PC-9 (cell line): ENCODE results near the gene CFI.

Experiments
- EZH2 ChIP-seq: fragments of 200-600 bp; sonication (generic); IDR thresholded peaks from 2 replicates; pipeline ENCODE4 v1.8.0; 2017; ENCODE audit warnings: antibody characterized with exemption, low read depth
- TF ChIP-seq, protein P1 (sequence below): fragments of 200-600 bp; sonication (generic); conservative IDR thresholded peaks from 2 replicates; pipeline ENCODE4 v1.6.1; 2017; ENCODE audit warnings: mixed run types, antibody characterized with exemption, mild to moderate bottlenecking, moderate library complexity

DNA sequence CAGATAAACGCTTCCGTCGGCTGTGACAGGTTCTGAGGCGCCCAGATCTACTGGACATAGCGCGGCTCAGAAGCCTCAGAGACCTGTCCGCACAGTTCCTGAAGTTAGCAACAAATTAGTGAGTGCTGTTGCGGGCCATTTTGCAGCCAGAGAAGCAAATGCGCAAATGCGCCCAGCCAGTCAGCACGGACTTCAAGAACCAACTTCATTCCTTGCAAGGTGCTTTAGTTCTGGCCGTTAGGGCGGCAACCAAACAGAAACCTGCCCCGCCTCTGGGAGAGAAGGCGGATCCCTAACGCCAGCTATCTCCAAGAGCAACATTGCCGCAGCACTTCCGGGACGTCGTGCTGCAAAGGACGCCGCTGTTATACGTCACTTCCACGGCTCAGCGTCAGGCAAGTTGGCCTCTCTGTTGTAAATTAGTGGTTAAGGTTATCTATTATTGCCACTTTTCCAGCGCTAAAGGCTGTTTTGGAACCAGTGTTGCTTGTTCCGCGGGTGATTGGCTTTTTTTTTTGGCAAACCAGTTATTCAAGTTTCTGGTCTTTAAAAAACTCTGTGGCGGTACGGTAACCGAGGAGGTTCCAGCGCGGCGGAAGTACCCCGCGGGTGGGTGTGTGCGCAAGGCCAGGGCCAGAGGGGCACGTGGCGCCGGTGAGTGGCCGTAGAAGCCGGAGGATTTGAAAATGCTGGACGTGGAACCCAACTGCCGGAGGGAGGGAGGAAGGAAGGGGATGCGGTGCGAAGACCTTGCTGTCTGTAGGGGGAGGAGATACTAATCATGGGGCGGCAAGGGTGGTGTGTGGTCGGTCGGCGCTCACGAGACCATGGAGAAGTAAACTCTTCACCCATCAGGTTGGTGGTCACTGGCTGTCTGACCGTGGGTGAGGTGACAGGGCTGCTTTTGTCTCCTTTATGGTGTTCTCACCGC is 13.6 kb upstream of the CFI start, which contains the start of gene GAR1:
- no peak for TF ChIP-seq EZH2
- TF ChIP-seq, protein P1, sequence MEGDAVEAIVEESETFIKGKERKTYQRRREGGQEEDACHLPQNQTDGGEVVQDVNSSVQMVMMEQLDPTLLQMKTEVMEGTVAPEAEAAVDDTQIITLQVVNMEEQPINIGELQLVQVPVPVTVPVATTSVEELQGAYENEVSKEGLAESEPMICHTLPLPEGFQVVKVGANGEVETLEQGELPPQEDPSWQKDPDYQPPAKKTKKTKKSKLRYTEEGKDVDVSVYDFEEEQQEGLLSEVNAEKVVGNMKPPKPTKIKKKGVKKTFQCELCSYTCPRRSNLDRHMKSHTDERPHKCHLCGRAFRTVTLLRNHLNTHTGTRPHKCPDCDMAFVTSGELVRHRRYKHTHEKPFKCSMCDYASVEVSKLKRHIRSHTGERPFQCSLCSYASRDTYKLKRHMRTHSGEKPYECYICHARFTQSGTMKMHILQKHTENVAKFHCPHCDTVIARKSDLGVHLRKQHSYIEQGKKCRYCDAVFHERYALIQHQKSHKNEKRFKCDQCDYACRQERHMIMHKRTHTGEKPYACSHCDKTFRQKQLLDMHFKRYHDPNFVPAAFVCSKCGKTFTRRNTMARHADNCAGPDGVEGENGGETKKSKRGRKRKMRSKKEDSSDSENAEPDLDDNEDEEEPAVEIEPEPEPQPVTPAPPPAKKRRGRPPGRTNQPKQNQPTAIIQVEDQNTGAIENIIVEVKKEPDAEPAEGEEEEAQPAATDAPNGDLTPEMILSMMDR: no peak
